ENCODE measurements around the gene NPAS4. TPM values are rescaled to one million over a fixed set of nuclear protein-coding genes. Genes with fewer than 3 reads are reported as not detected.

Gene NPAS4
- total and polyA plus RNA-seq, 9 of the 15 experiments (the other 6 are each of a cell fraction or from before 2014, with no cell fraction given), result not detected

DNA sequence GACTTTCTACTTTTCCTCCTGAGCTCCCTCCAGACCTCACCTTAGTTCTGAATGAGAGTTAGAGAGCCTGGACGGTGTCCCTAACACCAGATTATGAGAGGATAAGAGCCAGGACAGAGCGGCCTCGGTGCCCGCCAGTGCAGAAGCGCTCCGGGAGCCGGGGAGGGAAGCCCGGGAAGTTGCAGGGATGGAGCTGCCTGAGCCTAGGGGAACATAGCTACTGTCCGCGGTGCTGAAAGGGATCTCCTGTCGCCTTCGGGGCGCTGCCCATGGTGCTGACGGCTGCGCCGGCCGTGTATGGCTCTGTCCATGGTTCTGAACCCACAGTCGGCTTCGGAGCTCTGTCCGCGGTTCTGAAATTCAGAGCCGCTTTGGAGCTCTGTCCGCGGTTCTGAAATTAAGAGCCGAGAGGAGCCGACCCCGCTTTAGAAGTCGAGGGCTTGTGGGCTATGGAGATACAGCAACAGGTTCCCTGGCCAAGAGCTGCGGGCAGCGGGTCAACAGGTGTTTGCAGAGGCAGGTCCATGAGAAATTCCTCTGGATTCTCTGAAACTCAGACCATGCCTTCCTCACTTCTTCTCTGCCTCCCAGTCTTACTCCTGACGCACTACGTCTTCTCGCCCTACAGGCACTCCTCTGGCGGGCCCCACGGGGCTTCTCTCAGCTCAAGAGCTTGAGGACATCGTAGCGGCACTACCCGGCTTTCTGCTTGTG is 814 bp downstream of the NPAS4 start (continued):
- TF ChIP-seq SMARCB1 (IDR thresholded peaks at IDR 0.05; ENCODE audit: insufficient read length, low read depth) (peak; percentile 100), SIRT6 (IDR thresholded peaks at IDR 0.05; ENCODE audit: low read depth, low read length) (peak; percentile 62), U2AF2 (optimal IDR thresholded peaks at IDR 0.05; ENCODE audit: low read depth, low read length) (no peak), ZNF583 (CRISPR knock-in tag; IDR thresholded peaks at IDR 0.05) (peak; percentile 99), ZNF124 (CRISPR knock-in tag; IDR thresholded peaks at IDR 0.05) (peak; percentile 100), ZNF41 (CRISPR knock-in tag; conservative IDR thresholded peaks at IDR 0.05) (peak; percentile 94), ZNF146 (CRISPR knock-in tag; IDR thresholded peaks at IDR 0.05; ENCODE audit: unreplicated experiment) (peak; percentile 100), DDX20 (tag; IDR thresholded peaks at IDR 0.05; ENCODE audit: low read depth) (peak; percentile 93), DMBX1 (CRISPR knock-in tag; IDR thresholded peaks at IDR 0.05; ENCODE audit: borderline replicate concordance) (peak; percentile 100), TEAD1 (CRISPR knock-in tag; IDR thresholded peaks at IDR 0.05) (peak; percentile 98 to 100)
- TF ChIP-seq, protein P1, sequence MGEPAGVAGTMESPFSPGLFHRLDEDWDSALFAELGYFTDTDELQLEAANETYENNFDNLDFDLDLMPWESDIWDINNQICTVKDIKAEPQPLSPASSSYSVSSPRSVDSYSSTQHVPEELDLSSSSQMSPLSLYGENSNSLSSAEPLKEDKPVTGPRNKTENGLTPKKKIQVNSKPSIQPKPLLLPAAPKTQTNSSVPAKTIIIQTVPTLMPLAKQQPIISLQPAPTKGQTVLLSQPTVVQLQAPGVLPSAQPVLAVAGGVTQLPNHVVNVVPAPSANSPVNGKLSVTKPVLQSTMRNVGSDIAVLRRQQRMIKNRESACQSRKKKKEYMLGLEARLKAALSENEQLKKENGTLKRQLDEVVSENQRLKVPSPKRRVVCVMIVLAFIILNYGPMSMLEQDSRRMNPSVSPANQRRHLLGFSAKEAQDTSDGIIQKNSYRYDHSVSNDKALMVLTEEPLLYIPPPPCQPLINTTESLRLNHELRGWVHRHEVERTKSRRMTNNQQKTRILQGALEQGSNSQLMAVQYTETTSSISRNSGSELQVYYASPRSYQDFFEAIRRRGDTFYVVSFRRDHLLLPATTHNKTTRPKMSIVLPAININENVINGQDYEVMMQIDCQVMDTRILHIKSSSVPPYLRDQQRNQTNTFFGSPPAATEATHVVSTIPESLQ (CRISPR knock-in tag; IDR thresholded peaks at IDR 0.05), result peak; percentile 100
- TF ChIP-seq, protein P2, sequence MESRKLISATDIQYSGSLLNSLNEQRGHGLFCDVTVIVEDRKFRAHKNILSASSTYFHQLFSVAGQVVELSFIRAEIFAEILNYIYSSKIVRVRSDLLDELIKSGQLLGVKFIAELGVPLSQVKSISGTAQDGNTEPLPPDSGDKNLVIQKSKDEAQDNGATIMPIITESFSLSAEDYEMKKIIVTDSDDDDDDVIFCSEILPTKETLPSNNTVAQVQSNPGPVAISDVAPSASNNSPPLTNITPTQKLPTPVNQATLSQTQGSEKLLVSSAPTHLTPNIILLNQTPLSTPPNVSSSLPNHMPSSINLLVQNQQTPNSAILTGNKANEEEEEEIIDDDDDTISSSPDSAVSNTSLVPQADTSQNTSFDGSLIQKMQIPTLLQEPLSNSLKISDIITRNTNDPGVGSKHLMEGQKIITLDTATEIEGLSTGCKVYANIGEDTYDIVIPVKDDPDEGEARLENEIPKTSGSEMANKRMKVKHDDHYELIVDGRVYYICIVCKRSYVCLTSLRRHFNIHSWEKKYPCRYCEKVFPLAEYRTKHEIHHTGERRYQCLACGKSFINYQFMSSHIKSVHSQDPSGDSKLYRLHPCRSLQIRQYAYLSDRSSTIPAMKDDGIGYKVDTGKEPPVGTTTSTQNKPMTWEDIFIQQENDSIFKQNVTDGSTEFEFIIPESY (CRISPR knock-in tag; IDR thresholded peaks at IDR 0.05), result peak; percentile 100
- TF ChIP-seq, protein P3, sequence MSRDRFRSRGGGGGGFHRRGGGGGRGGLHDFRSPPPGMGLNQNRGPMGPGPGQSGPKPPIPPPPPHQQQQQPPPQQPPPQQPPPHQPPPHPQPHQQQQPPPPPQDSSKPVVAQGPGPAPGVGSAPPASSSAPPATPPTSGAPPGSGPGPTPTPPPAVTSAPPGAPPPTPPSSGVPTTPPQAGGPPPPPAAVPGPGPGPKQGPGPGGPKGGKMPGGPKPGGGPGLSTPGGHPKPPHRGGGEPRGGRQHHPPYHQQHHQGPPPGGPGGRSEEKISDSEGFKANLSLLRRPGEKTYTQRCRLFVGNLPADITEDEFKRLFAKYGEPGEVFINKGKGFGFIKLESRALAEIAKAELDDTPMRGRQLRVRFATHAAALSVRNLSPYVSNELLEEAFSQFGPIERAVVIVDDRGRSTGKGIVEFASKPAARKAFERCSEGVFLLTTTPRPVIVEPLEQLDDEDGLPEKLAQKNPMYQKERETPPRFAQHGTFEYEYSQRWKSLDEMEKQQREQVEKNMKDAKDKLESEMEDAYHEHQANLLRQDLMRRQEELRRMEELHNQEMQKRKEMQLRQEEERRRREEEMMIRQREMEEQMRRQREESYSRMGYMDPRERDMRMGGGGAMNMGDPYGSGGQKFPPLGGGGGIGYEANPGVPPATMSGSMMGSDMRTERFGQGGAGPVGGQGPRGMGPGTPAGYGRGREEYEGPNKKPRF (IDR thresholded peaks at IDR 0.05; ENCODE audit: low read depth, low read length), result no peak
- TF ChIP-seq, protein P4, sequence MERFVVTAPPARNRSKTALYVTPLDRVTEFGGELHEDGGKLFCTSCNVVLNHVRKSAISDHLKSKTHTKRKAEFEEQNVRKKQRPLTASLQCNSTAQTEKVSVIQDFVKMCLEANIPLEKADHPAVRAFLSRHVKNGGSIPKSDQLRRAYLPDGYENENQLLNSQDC (CRISPR knock-in tag; IDR thresholded peaks at IDR 0.05), result 0 out of 2 replicates have a peak, but pooled peaks have one; percentile 18
- TF ChIP-seq, protein P5, sequence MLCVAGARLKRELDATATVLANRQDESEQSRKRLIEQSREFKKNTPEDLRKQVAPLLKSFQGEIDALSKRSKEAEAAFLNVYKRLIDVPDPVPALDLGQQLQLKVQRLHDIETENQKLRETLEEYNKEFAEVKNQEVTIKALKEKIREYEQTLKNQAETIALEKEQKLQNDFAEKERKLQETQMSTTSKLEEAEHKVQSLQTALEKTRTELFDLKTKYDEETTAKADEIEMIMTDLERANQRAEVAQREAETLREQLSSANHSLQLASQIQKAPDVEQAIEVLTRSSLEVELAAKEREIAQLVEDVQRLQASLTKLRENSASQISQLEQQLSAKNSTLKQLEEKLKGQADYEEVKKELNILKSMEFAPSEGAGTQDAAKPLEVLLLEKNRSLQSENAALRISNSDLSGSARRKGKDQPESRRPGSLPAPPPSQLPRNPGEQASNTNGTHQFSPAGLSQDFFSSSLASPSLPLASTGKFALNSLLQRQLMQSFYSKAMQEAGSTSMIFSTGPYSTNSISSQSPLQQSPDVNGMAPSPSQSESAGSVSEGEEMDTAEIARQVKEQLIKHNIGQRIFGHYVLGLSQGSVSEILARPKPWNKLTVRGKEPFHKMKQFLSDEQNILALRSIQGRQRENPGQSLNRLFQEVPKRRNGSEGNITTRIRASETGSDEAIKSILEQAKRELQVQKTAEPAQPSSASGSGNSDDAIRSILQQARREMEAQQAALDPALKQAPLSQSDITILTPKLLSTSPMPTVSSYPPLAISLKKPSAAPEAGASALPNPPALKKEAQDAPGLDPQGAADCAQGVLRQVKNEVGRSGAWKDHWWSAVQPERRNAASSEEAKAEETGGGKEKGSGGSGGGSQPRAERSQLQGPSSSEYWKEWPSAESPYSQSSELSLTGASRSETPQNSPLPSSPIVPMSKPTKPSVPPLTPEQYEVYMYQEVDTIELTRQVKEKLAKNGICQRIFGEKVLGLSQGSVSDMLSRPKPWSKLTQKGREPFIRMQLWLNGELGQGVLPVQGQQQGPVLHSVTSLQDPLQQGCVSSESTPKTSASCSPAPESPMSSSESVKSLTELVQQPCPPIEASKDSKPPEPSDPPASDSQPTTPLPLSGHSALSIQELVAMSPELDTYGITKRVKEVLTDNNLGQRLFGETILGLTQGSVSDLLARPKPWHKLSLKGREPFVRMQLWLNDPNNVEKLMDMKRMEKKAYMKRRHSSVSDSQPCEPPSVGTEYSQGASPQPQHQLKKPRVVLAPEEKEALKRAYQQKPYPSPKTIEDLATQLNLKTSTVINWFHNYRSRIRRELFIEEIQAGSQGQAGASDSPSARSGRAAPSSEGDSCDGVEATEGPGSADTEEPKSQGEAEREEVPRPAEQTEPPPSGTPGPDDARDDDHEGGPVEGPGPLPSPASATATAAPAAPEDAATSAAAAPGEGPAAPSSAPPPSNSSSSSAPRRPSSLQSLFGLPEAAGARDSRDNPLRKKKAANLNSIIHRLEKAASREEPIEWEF (CRISPR knock-in tag; IDR thresholded peaks at IDR 0.05), result peak; percentile 98
